ENCODE data around the gene UTS2R.

The UTS2R gene

GRCh38 chr17:82327289-82327688, 44.3 kb upstream of the UTS2R start:
- peak overlapping the region; percentile 100 for H2AK5ac ChIP-seq (ENCODE audit: low read depth, low read length)
- no peak overlapping the region for H4K91ac ChIP-seq (ENCODE audit: low read depth, low read length, poor library complexity)
- H3K14ac ChIP-seq (ENCODE audit: low read length), result no peak overlapping the region
- H3K4me2 ChIP-seq (ENCODE audit: insufficient read depth, low read length, poor library complexity, severe bottlenecking), result no peak overlapping the region
- no peak overlapping the region for H3K4ac ChIP-seq (ENCODE audit: low read length)
- no peaks in the 10 kb centered on the region for H3K36me3 ChIP-seq (replicated peaks in 1 of 2; ENCODE audit: control insufficient read depth in 2 of 2, insufficient read depth in 2 of 2, low read length in 2 of 2)
- peaks cover under 1% of the 10 kb centered on the region for H3K79me1 ChIP-seq (ENCODE audit: low read depth, low read length)
- no peak overlapping the region for H3K27ac ChIP-seq (replicated peaks; ENCODE audit: low read length)
- no peak overlapping the region for H3K4me3 ChIP-seq (ENCODE audit: low read length in 2 of 2)
- peak overlapping the region; percentile 92 for H3K18ac ChIP-seq (ENCODE audit: low read length)
- peaks cover 1 to 93% (median 6%) of the 10 kb centered on the region in 3 experiments for H3K27me3 ChIP-seq (ENCODE audit: control insufficient read depth in 3 of 3, insufficient read depth in 3 of 3, low read depth in 1 of 3, low read length in 3 of 3)
- peaks cover 17 to 21% of the 10 kb centered on the region in 2 donors for H3K4me1 ChIP-seq (ENCODE audit: control insufficient read depth in 2 of 2, insufficient read depth in 1 of 2, low read depth in 1 of 2, low read length in 2 of 2)
- no peaks in the 10 kb centered on the region for H3K9me3 ChIP-seq (replicated peaks in 1 of 2; ENCODE audit: control insufficient read depth in 2 of 2, insufficient read depth in 1 of 2, low read depth in 1 of 2, low read length in 2 of 2)
- H2AFZ ChIP-seq (ENCODE audit: low read length), result no peak overlapping the region
- H4K8ac ChIP-seq (ENCODE audit: low read depth, low read length), result no peak overlapping the region
- no peak overlapping the region for H3K9ac ChIP-seq (ENCODE audit: low read depth, low read length, poor library complexity)
- peak overlapping the region; percentile 16 for H2BK15ac ChIP-seq (ENCODE audit: low read length)
- H2BK120ac ChIP-seq (ENCODE audit: low read depth, low read length), result peak overlapping the region; percentile 67
- H2BK5ac ChIP-seq (ENCODE audit: low read length), result peak overlapping the region; percentile 84
- WGBS, 2 donors (ENCODE audit: extremely low coverage in 2 of 2, insufficient read length in 2 of 2, insufficient replicate concordance in 1 of 2), result no CpG with 5 or more reads among the region's 15 CpGs
- no peak for DNase-seq (ENCODE audit: low spot score)
- peak overlapping the region; percentile 65 for H2BK12ac ChIP-seq (ENCODE audit: low read length)
- no peak overlapping the region for H3K23ac ChIP-seq (ENCODE audit: low read depth, low read length, poor library complexity)

DNA sequence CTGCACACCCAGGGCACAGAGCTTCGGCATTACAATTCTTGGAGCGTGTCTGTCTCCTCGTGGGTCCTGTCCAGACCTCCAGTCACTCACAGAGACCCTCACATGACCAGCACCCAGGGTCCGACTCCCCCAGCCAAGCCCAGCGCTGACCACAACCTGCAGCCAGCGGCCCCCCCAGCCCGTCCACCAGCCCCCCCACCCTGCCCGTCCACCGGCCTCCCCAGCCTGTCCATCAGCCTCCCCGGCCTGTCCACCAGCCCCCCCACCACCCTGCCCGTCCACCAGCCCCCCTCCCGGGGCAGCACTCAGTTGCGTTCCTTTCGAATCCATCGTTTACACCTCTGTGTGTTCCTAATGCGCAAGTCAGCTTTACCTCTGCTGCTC, 43.8 kb upstream of the UTS2R start:
- H3K27ac ChIP-seq (replicated peaks; ENCODE audit: low read length), result no peak overlapping the region
- H2AK5ac ChIP-seq (ENCODE audit: low read depth, low read length), result peak overlapping the region; percentile 12
- no peak overlapping the region for H2AFZ ChIP-seq (ENCODE audit: low read length)
- H3K36me3 ChIP-seq (replicated peaks in 1 of 2; ENCODE audit: control insufficient read depth in 2 of 2, insufficient read depth in 2 of 2, low read length in 2 of 2), result no peaks in the 10 kb centered on the region
- peak overlapping the region; percentile 25 for H2BK12ac ChIP-seq (ENCODE audit: low read length)
- no peak overlapping the region for H3K4me2 ChIP-seq (ENCODE audit: insufficient read depth, low read length, poor library complexity, severe bottlenecking)
- no peak overlapping the region for H4K8ac ChIP-seq (ENCODE audit: low read depth, low read length)
- H2BK15ac ChIP-seq (ENCODE audit: low read length), result peak overlapping the region; percentile 19
- H3K23ac ChIP-seq (ENCODE audit: low read depth, low read length, poor library complexity), result no peak overlapping the region
- H3K79me1 ChIP-seq (ENCODE audit: low read depth, low read length), result peaks cover 2% of the 10 kb centered on the region
- WGBS, 2 donors (ENCODE audit: extremely low coverage in 2 of 2, insufficient read length in 2 of 2, insufficient replicate concordance in 1 of 2), result no CpG with 5 or more reads among the region's 16 CpGs
- H2BK5ac ChIP-seq (ENCODE audit: low read length), result peak overlapping the region; percentile 31
- no peak overlapping the region for H4K91ac ChIP-seq (ENCODE audit: low read depth, low read length, poor library complexity)
- no peak for DNase-seq (ENCODE audit: low spot score)
- H3K4me1 ChIP-seq (ENCODE audit: control insufficient read depth in 2 of 2, insufficient read depth in 1 of 2, low read depth in 1 of 2, low read length in 2 of 2), result peaks cover 17 to 25% of the 10 kb centered on the region in 2 donors
- H3K14ac ChIP-seq (ENCODE audit: low read length), result peak overlapping the region; percentile 10
- no peak overlapping the region for H3K9ac ChIP-seq (ENCODE audit: low read depth, low read length, poor library complexity)
- peak overlapping the region; percentile 92 for H3K18ac ChIP-seq (ENCODE audit: low read length)
- H3K27me3 ChIP-seq (ENCODE audit: control insufficient read depth in 3 of 3, insufficient read depth in 3 of 3, low read depth in 1 of 3, low read length in 3 of 3), result peaks cover 6 to 95% (median 10%) of the 10 kb centered on the region in 3 experiments
- H3K4ac ChIP-seq (ENCODE audit: low read length), result no peak overlapping the region
- no peak overlapping the region for H2BK120ac ChIP-seq (ENCODE audit: low read depth, low read length)
- H3K4me3 ChIP-seq (ENCODE audit: low read length in 2 of 2), result no peak overlapping the region
- no peaks in the 10 kb centered on the region for H3K9me3 ChIP-seq (replicated peaks in 1 of 2; ENCODE audit: control insufficient read depth in 2 of 2, insufficient read depth in 1 of 2, low read depth in 1 of 2, low read length in 2 of 2)

- H3K27me3 ChIP-seq (ENCODE audit: control insufficient read depth in 3 of 3, insufficient read depth in 3 of 3, low read depth in 1 of 3, low read length in 3 of 3), result peaks cover 12 to 96% (median 16%) of the 10 kb centered on the region in 3 experiments
- H3K9me3 ChIP-seq (replicated peaks in 1 of 2; ENCODE audit: control insufficient read depth in 2 of 2, insufficient read depth in 1 of 2, low read depth in 1 of 2, low read length in 2 of 2), result peaks cover 0 to 2% of the 10 kb centered on the region in 2 donors
- peak overlapping the region; percentile 82 for H3K9ac ChIP-seq (ENCODE audit: low read depth, low read length, poor library complexity)
- H3K4me1 ChIP-seq (ENCODE audit: control insufficient read depth in 2 of 2, insufficient read depth in 1 of 2, low read depth in 1 of 2, low read length in 2 of 2), result peaks cover 22 to 30% of the 10 kb centered on the region in 2 donors
- no peak overlapping the region for H2BK120ac ChIP-seq (ENCODE audit: low read depth, low read length)
- peak overlapping the region; percentile 22 for H3K23ac ChIP-seq (ENCODE audit: low read depth, low read length, poor library complexity)
- peak overlapping the region; percentile 98 for H2AK5ac ChIP-seq (ENCODE audit: low read depth, low read length)
- no peak overlapping the region for H3K4ac ChIP-seq (ENCODE audit: low read length)
- H3K36me3 ChIP-seq (replicated peaks in 1 of 2; ENCODE audit: control insufficient read depth in 2 of 2, insufficient read depth in 2 of 2, low read length in 2 of 2), result no peaks in the 10 kb centered on the region
- no peak overlapping the region for H2AFZ ChIP-seq (ENCODE audit: low read length)
- peaks cover 4% of the 10 kb centered on the region for H3K79me1 ChIP-seq (ENCODE audit: low read depth, low read length)
- no peak overlapping the region for H4K8ac ChIP-seq (ENCODE audit: low read depth, low read length)
- H3K27ac ChIP-seq (replicated peaks; ENCODE audit: low read length), result no peak overlapping the region
- no peak overlapping the region for H4K91ac ChIP-seq (ENCODE audit: low read depth, low read length, poor library complexity)
- no peak overlapping the region for H3K4me3 ChIP-seq (ENCODE audit: low read length in 2 of 2)
- no peak overlapping the region for H3K4me2 ChIP-seq (ENCODE audit: insufficient read depth, low read length, poor library complexity, severe bottlenecking)
- peak overlapping the region; percentile 73 for H3K18ac ChIP-seq (ENCODE audit: low read length)
- H2BK12ac ChIP-seq (ENCODE audit: low read length), result peak overlapping the region; percentile 25
- no peak for DNase-seq (ENCODE audit: low spot score)
- H2BK15ac ChIP-seq (ENCODE audit: low read length), result peak overlapping the region; percentile 19
- H2BK5ac ChIP-seq (ENCODE audit: low read length), result peak overlapping the region; percentile 35
- peak overlapping the region; percentile 10 for H3K14ac ChIP-seq (ENCODE audit: low read length)
- WGBS, 2 donors (ENCODE audit: extremely low coverage in 2 of 2, insufficient read length in 2 of 2, insufficient replicate concordance in 1 of 2), result no CpG with 5 or more reads among the region's 28 CpGs
Observed at GRCh38 chr17:82328141-82328993, 43.2 kb upstream of the UTS2R start.

DNA sequence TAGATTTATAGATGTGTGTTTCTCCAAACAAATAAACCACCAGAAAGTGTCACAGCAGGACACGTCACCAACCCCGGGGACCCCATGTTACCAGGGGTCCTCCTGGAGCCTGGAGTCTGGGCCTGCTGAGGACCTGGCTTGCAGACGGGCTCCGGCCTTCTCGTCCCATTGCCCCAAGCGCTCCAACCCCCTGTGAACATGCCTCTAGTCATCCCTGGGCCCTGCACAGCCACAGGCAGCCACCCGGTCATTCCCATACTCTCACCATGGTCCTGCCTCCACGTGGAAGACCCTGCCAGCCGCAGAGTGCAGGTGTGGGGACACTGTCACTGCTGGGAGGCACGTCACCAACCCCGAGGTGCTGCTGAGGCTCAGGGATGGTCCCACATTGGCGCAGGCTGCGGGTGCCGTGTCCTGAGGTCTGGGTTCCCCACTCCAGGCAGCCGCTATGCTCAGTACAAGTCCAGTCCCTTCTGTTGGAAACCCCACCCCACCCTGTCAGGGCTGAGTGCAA, 42.5 kb upstream of the UTS2R start:
- Histone ChIP-seq H3K4ac (ENCODE audit: low read length) (no peak overlapping the region), H2BK120ac (ENCODE audit: low read depth, low read length) (no peak overlapping the region), H3K36me3 (replicated peaks in 1 of 2; ENCODE audit: control insufficient read depth in 2 of 2, insufficient read depth in 2 of 2, low read length in 2 of 2) (no peaks in the 10 kb centered on the region), H2BK5ac (ENCODE audit: low read length) (peak overlapping the region; percentile 35), H3K14ac (ENCODE audit: low read length) (peak overlapping the region; percentile 87), H3K4me1 (ENCODE audit: control insufficient read depth in 2 of 2, insufficient read depth in 1 of 2, low read depth in 1 of 2, low read length in 2 of 2) (peaks cover 21 to 32% of the 10 kb centered on the region in 2 donors), H3K27me3 (ENCODE audit: control insufficient read depth in 3 of 3, insufficient read depth in 3 of 3, low read depth in 1 of 3, low read length in 3 of 3) (peaks cover 16 to 96% (median 23%) of the 10 kb centered on the region in 3 experiments), H3K4me2 (ENCODE audit: insufficient read depth, low read length, poor library complexity, severe bottlenecking) (no peak overlapping the region), H2BK12ac (ENCODE audit: low read length) (peak overlapping the region; percentile 94), H3K9ac (ENCODE audit: low read depth, low read length, poor library complexity) (no peak overlapping the region), H3K9me3 (replicated peaks in 1 of 2; ENCODE audit: control insufficient read depth in 2 of 2, insufficient read depth in 1 of 2, low read depth in 1 of 2, low read length in 2 of 2) (peaks cover 0 to 2% of the 10 kb centered on the region in 2 donors), H3K27ac (replicated peaks; ENCODE audit: low read length) (no peak overlapping the region), H3K4me3 (ENCODE audit: low read length in 2 of 2) (no peak overlapping the region), H4K91ac (ENCODE audit: low read depth, low read length, poor library complexity) (no peak overlapping the region), H3K23ac (ENCODE audit: low read depth, low read length, poor library complexity) (peak overlapping the region; percentile 85), H3K18ac (ENCODE audit: low read length) (no peak overlapping the region), H2AFZ (ENCODE audit: low read length) (no peak overlapping the region), H4K8ac (ENCODE audit: low read depth, low read length) (no peak overlapping the region), H3K79me1 (ENCODE audit: low read depth, low read length) (peaks cover 4% of the 10 kb centered on the region), H2BK15ac (ENCODE audit: low read length) (peak overlapping the region; percentile 33), H2AK5ac (ENCODE audit: low read depth, low read length) (peak overlapping the region; percentile 98)
- no CpG with 5 or more reads among the region's 15 CpGs for WGBS, 2 donors (ENCODE audit: extremely low coverage in 2 of 2, insufficient read length in 2 of 2, insufficient replicate concordance in 1 of 2)
- DNase-seq (ENCODE audit: low spot score), result no peak

All from neuronal stem cell (in vitro differentiated cells).